Inflammatory macrophage treated with lipopolysaccharide for 4 hours (primary cell): ENCODE results near the gene HIRIP3.

ENCODE experiments used
- DNase-seq: peaks from one replicate; pipeline ENCODE4 v3.0.0-alpha.2; 2020

The HIRIP3 gene

DNA sequence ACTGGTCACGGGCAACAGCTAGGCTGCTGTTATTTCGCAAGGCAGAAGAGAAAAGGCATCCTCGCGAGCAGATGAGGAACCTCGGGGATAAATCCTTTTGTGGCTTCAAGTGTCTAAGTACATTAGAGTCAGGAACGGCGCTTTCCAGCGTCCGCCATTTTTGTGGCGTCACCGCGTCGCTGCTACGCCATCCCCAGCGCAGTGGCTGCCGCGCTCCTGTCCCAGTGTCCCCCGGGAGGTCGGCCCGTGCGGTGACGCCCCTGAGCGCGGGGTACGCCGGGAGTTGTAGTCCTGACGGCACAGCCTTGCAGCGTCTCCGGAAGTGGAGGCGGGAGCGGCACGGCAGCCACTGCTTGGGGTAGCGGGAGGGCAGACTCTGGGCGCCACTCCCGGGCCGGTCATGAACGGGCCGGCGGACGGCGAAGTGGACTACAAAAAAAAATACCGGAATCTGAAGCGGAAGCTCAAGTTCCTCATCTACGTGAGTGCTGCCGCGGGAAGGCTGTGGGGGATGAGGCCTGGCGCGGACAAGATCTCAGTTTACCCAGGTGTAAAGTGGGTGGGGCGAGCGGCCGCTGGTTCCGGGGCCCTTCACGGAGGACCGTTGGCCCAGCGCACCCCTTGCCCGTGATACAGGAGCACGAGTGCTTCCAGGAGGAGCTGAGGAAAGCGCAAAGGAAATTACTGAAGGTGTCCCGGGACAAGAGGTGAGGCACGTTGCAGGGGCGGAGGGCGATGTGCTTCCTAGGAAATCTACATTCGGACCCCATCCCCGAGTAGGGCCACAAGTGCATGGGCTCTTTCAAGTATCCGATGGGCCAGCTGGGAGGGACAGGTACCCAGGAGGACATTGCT lies 721 bp upstream of the HIRIP3 start, which contains the start of gene INO80E:
TSS of gene INO80E (plus strand) at position 331 of the 855 bp plus-strand sequence. CDS start at position 401, 70 bp downstream.
- peak; percentile 98 for DNase-seq

DNA sequence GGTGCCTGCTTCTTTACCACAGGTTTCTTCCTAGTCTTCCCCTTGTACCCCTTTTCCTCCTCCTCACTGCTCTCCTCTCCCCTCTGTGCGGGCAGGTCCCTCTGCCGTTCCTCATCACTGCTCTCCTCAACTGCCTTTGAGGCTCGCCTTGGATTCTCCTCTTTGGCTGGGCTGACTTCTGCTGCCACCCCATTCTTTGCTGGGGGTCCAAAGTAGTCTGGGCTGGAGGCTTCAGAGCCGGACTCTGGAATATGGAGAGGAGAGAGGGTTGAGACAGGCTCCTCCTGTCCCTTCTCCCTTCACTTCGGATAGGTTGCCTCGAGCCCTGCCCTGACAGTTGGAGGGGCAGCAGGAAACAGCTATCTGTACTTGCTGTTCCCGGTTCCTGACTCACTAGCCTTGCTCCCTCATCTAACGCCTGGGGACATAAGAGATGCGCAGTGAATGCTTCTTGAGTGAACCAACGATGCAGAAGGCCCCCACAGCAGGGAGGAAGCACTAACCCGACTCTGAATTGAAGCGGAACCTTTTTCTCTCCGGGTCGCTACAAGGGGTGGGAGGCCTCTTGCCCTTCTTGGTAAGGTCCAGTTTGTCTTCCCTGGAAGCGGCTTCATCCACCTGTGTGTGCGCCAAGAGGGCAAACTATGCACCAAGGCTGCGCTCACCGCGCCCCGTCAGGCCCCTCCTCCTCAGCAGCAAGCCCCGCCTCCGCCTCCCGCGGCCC lies 655 bp downstream of the HIRIP3 start:
- peak; percentile 10 for DNase-seq

DNA sequence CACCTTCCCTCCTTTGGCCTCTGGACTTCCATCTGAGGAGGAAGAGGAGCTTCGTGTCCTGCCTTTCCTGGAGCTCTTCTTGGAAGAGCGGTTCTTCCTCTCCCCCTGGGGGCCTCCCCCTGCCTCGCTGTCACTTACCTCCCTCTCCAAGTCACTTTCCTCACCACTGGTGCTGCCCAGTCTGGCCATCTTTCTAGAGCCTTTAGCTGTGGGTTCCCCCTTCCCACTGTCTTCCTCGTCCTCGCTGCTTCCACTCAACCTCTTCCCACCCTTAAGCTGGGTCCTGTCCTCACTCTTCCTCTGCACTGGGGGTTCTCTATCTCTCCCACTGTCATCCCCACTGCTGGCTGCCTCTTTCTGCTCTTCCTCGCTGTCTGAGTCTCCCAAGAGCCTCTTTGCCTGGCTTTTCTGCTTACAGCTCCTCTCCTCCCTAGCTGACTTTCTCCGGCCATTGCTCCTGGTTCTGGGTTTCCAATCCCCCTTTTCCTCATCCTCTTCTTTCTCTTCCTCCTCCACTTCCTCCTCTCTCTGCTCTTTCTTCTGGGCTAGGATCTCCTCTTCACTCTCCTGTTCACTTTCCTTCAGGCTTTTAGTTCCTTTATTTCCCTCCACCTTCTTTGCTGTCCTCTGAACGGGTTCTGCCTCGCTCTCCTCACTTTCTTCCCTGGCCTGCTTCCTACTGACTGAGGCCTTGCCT lies 1.4 kb downstream of the HIRIP3 start:
- DNase-seq: no peak

DNA sequence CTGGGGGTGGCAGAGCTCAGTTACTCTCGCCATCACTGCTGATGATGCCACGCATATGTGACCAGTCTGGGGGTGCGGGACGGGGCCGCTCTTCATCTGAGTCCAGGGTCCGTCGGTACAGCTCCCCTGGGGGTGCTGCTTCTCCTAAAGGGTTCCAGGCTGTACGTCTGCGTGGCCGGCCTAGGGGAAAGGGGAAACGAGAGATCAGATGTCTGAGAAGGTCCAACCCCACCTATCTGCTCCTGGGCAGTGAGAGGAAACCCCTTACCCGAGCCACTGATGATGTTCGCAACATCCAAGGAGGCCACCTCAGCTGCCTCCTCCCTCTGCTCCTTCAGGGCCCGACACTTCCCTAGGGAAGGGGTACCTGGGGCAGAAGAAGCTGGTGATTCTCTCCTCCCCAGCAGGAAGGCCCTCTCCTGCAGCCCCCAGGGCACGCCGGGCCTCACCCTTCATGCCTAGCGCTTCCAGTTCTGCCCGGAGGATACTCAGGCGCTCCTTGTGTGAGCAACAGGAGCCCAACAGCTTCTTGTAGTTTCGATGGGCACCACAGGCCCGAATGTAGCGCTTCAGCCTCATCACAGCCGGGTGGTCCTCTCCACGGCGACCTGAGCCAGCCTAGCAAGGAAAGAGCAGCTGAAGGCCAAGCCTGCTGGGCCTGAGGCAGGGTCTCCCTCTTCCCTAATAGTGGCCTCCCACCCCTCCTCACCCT lies 2.1 kb downstream of the HIRIP3 start:
- no peak for DNase-seq

DNA sequence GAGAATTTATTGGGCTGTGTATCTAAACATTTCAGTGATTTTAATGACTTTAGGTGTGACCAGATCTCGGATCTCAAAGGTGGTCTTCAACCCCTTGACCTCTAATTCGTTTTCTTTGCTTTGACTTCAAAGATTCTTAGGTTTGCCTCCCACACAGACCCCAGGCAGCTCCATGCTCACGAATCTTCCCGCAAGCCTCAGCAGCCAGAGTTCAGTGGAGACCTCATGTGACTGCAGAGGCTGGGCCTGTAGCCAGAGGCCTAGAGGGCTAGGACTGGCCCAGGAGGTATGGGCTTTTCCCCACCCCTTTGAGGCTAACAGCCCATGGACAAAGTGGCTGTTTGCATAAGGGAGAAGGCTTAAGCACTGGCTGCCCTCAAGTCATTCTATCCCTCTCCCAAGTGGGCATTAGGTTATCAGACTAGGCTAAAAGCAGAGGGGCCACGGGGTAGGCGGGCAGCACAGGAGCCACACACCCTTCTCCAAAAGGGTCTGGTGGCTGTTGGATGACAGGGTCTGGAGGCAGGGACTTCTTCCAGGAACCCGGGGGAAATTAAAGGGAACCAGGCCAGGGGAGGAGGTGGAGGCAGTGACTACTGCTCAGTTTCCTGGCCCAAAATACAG lies 3.0 kb downstream of the HIRIP3 start:
- no peak for DNase-seq

DNA sequence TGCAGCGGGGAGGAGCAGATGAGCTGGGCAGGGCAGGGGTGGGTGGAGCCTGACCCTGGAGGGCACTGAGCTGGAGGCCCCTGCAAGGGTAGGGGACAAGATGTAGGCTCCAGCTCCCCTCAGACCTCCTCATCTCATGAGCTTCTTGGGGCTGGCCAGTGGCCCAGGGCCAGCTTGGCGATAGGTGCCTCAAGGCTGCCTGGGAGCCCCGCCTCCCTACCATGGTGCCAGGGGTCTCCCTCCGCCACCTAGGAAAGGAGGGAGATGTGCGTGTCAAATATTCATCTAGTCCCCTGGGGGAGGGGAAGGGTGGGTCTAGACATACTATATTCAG lies 3.9 kb downstream of the HIRIP3 start:
- DNase-seq: no peak

DNA sequence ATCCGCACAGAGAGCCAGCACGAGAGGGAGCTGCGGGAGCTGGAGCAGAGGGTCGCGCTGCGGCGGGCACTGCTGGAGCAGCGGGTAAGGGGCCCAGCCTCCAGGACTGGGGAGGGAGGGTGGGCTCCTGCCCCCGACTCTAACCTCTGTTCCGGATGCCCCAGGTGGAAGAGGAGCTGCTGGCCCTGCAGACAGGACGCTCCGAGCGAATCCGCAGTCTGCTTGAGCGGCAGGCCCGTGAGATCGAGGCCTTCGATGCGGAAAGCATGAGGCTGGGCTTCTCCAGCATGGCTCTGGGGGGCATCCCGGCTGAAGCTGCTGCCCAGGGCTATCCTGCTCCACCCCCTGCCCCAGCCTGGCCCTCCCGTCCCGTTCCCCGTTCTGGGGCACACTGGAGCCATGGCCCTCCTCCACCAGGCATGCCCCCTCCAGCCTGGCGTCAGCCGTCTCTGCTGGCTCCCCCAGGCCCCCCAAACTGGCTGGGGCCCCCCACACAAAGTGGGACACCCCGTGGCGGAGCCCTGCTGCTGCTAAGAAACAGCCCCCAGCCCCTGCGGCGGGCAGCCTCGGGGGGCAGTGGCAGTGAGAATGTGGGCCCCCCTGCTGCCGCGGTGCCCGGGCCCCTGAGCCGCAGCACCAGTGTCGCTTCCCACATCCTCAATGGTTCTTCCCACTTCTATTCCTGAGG lies 4.4 kb downstream of the HIRIP3 start:
- no peak for DNase-seq

DNA sequence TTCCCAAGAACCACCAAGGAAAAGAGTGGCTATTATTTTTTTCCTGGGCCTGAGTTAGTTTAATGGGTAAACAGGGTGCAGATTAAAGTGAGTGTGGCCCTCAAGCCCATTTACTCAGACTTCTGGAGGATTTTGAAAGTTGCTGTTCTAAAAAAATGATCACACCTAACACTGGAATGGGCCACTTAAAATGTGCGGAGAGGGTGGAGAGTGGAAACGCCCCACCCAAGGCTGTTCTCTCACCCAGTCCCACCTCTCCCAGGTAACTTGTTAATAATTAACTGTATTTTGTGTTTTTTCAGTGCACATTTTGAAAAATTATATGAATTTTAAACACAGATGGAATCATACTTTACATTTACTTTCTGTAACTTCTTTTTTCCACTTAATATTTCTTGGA lies 5.4 kb downstream of the HIRIP3 start:
- DNase-seq: no peak

DNA sequence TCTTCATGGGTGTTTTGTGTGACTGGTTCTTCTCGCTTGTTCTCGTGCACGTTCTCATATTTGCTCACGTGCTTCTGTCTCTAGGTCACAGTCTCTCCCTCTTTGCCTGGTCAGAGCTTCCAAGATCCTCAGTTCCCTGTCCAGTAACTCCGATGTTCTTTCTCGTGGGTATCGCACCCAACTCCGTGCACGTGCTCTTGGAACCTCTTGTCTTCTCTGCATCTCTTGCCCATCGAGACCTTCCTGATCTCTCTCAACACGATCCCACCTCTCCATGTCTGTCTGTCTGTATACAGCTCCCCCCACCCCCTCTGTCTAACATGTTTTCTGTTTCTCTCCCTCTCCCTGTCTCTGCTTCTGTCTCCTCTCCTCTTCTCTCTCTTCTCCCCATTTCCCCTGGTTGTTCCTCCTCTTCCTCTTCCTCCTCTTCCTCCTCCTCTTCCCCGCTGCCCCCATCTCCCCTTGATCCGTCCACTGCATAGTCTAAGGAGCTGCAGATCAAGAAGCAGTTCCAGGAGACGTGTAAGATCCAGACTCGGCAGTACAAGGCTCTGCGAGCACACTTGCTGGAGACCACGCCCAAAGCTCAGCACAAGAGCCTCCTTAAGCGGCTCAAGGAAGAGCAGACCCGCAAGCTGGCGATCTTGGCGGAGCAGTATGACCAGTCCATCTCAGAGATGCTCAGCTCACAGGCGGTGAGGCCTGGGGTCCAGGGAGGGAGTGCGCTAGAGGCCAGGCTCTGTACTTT lies 6.1 kb downstream of the HIRIP3 start:
- DNase-seq: no peak

DNA sequence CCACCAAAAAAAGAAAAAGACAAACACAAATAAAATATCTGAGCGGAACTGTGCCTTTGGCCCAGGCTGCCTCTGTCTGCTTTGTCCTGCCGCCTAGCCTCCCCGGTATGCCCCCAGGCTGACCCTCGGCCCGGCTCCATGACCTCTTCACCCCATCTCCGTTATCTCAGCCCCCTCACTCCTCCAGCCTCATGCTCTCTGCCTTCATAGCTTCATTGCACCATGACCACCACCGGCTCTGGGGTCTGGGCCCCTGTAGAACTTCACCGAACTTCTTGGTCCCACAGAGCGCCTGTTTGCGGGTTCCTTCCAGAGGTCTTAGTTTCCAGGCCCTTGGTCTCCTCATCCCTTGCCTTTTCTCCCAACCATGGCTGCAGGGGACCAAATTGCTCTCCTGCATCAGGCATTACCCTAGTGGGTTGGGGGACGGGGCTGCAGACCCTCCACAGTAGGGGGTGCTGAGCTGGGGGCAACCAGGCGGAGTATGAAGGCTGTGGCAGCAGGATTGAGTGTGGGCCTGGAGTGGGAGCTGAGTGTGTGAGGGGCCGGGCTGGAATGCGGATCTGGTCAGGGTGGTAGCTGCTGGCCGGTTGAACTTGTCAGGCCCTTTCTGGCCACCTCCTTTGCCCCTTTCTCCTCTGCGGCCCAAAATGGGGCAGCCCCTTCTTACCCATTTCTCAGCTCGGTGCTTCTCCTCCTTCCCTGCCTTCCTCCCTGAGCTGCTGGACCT lies 6.9 kb downstream of the HIRIP3 start:
- no peak for DNase-seq

DNA sequence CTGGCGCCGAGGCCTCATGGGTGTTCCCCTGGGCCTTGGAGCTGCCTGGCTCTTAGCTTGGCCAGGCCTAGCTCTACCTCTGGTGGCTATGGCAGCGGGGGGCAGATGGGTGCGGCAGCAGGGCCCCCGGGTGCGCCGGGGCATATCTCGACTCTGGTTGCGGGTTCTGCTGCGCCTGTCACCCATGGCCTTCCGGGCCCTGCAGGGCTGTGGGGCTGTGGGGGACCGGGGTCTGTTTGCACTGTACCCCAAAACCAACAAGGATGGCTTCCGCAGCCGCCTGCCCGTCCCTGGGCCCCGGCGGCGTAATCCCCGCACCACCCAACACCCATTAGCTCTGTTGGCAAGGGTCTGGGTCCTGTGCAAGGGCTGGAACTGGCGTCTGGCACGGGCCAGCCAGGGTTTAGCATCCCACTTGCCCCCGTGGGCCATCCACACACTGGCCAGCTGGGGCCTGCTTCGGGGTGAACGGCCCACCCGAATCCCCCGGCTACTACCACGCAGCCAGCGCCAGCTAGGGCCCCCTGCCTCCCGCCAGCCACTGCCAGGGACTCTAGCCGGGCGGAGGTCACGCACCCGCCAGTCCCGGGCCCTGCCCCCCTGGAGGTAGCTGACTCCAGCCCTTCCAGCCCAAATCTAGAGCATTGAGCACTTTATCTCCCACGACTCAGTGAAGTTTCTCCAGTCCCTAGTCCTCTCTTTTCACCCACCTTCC lies 7.9 kb downstream of the HIRIP3 start:
- DNase-seq: no peak

DNA sequence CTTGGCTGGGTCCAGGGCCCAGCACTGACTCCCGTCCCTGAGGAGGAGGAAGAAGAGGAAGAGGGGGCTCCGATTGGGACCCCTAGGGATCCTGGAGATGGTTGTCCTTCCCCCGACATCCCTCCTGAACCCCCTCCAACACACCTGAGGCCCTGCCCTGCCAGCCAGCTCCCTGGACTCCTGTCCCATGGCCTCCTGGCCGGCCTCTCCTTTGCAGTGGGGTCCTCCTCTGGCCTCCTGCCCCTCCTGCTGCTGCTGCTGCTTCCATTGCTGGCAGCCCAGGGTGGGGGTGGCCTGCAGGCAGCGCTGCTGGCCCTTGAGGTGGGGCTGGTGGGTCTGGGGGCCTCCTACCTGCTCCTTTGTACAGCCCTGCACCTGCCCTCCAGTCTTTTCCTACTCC lies 8.5 kb downstream of the HIRIP3 start:
- DNase-seq: no peak

DNA sequence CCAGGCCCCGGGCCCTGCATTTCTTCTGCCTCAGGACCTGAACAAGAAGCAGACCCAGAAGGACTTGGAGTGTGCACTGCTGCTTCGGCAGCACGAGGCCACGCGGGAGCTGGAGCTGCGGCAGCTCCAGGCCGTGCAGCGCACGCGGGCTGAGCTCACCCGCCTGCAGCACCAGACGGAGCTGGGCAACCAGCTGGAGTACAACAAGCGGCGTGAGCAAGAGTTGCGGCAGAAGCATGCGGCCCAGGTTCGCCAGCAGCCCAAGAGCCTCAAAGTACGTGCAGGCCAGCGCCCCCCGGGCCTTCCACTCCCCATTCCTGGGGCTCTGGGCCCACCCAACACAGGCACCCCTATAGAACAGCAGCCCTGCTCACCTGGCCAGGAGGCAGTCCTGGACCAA lies 9.2 kb downstream of the HIRIP3 start:
- DNase-seq: no peak

DNA sequence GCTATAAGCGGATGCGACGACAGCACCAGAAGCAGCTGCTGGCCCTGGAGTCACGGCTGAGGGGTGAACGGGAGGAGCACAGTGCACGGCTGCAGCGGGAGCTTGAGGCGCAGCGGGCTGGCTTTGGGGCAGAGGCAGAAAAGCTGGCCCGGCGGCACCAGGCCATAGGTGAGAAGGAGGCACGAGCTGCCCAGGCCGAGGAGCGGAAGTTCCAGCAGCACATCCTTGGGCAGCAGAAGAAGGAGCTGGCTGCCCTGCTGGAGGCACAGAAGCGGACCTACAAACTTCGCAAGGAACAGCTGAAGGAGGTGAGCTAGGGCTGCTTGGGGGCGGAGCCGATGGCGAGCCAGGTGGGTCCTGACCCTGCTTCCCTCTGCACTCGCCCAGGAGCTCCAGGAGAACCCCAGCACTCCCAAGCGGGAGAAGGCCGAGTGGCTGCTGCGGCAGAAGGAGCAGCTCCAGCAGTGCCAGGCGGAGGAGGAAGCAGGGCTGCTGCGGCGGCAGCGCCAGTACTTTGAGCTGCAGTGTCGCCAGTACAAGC lies 10.1 kb downstream of the HIRIP3 start:
- DNase-seq: no peak

DNA sequence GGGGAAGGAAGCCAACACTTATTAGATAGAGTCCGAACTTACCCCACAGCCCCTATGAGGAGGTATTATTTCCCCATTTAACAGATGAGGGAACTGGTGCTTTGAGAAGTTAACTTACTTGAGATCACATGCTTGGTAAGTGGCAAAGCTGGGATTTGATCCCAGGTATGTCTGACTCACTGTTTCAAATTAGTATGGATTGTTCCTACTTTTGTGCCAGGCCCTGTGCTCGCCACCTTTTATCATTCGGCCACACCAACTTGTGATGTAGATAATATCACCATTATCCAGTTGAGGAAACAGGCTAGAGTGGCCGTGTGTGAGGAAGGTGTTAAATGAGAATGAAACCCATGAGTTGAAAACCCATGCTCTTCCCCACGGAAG lies 10.7 kb downstream of the HIRIP3 start:
- DNase-seq: no peak

DNA sequence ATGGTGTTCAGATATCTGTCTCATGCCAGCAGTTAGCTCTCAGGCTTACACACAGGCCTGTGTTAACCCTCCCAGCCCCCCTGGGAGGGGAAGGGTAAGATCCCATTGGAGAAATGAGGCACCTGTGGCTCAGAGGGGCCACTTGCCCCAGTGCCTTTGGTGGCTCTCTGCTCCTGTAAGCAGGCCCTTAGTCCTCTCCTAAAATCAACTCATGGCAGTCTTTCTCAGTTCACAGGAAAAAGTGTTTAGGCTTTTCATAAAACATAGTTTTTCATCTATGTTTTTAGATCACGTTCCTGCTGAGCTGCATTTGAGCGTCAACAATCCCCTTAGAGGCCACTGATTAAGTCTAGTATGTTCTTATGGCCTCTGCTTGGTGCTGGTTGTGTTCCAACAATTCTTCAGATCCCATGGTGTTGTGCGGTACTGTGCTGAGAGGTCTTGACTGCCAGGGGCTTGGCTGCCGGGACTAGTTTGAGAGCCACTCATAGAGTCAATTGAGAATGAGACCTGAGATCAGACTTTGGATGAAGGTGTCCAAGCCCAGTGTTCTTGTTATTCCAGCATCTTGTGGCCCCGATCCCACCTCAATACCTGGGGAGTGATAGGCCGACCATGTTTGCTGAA lies 11.2 kb downstream of the HIRIP3 start:
- DNase-seq: no peak

DNA sequence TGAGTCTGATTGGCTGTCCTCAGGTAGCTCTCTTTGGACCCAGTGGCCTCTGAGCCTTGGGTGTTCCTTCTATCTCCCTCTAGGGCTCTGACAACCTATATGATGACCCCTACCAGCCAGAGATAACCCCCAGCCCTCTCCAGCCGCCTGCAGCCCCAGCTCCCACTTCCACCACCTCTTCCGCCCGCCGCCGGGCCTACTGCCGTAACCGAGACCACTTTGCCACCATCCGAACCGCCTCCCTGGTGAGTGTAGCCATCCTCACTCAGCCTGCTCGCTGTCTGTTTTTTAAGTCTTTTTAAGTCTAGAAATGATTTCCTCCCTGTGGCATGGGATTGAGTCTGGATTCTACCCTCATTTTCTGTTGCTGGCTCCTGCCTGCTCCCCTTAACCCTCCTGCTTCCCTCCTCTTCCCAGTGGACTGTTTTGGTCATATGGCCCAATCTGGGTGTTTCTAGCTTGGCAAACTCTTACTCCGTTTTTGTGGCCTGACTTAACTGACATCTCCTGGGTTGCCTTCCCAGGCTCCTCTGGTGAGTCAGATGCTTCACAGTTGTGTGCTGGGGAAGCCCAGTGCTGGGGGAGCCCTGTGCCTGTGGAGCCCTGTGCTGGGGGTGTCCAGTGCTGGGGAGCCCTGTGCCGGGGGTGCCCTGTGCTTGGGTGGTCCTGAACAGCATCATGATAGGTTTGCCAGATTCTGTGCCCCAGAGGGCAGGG lies 11.8 kb downstream of the HIRIP3 start:
- DNase-seq: no peak
